Muscle layer of duodenum (tissue), 2 donors: ENCODE measurements around the gene EIF1AY.

Experiments used
- H3K27ac ChIP-seq: one replicate; pipeline ENCODE4 v1.7.0; 2013; ENCODE audit warnings: mild to moderate bottlenecking, low read length
- H3K27me3 ChIP-seq: one replicate; pipeline ENCODE4 v1.7.0; 2013; ENCODE audit warnings: low read depth, mild to moderate bottlenecking, control low read depth, low read length
- H3K36me3 ChIP-seq, 2 donors: one replicate each; pipeline ENCODE4 v1.7.0; 2013; ENCODE audit warnings: low read length in 2 of 2, control low read depth in 1 of 2, mild to moderate bottlenecking in 1 of 2; ENCODE audit not compliant: insufficient read depth in 2 of 2, control insufficient read depth in 1 of 2
- H3K4me1 ChIP-seq, 2 donors: one replicate each; pipeline ENCODE4 v1.7.0; 2013; ENCODE audit warnings: low read length in 2 of 2, mild to moderate bottlenecking in 2 of 2, control low read depth in 1 of 2, moderate library complexity in 1 of 2; ENCODE audit not compliant: insufficient read depth in 2 of 2, control insufficient read depth in 1 of 2
- H3K4me3 ChIP-seq, 2 donors: one replicate each; pipeline ENCODE4 v1.7.0; 2013; ENCODE audit warnings: low read length in 2 of 2, low read depth in 1 of 2, mild to moderate bottlenecking in 1 of 2
- H3K9me3 ChIP-seq, 2 donors: one replicate each; pipeline ENCODE4 v1.7.0; 2013; ENCODE audit warnings: low read length in 2 of 2, control low read depth in 1 of 2, mild to moderate bottlenecking in 1 of 2; ENCODE audit not compliant: control insufficient read depth in 1 of 2
- donor health status: healthy.

EIF1AY gene

DNA sequence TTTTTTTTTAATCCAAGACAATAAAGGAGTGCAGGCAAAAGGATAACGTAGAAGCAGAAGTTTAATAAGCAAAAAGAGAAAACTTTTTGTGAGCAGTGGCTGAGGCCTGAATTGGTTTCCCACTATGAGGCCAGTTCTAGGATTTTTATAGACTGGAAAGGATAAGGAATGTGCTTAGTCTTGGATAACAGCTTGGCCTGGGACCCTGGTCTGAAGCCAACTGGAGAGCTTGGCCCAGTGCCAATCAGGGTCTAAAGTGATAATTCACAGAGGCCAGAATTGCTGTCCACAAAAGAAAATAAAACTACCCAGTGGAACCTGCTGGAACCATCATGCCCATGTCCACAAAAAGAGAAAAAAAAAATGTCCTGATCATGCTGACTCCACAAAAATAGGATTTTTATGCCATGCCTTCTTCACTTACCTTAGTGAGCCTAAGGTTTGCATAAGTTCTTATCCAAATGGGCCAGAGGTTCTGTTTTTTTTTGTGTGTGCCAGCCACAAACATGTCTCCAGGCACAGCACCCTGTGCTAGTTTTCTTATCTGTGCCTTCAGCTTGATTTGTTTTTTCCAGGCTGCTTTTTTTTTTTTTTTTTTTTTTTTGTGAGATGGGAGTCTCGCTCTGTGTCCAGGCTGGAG, 15.6 kb upstream of the EIF1AY start:
- Histone ChIP-seq H3K4me3 (no peak overlapping the region), H3K27ac (no peak overlapping the region), H3K36me3 (no peaks in the 10 kb centered on the region), H3K9me3 (no peaks in the 10 kb centered on the region), H3K4me1 (peaks cover 0 to 3% of the 10 kb centered on the region in 2 donors), H3K27me3 (no peaks in the 10 kb centered on the region)

DNA sequence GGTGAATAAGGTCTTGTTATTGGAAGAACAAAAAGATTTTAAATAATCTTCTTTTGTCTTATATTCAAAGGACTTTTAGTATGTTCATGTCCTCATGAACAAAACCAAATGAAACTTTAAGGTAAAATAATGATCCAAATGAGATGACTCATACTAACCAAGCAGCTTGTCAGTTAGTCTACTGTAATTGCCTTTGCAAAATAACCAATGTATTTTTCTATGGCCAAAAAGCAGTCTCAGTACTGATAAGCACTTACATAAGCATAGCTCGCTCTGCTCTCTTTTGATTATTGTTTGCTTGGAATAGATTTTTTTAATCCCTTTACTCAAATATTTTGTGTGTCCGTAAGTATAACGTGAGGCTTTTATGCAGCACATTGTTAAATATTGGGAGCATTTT, 4.3 kb upstream of the EIF1AY start:
- H3K36me3 ChIP-seq: no peaks in the 10 kb centered on the region
- H3K4me1 ChIP-seq: peaks cover 0 to 5% of the 10 kb centered on the region in 2 donors
- no peaks in the 10 kb centered on the region for H3K9me3 ChIP-seq
- H3K27me3 ChIP-seq: no peaks in the 10 kb centered on the region
- H3K4me3 ChIP-seq: no peak overlapping the region
- no peak overlapping the region for H3K27ac ChIP-seq

DNA sequence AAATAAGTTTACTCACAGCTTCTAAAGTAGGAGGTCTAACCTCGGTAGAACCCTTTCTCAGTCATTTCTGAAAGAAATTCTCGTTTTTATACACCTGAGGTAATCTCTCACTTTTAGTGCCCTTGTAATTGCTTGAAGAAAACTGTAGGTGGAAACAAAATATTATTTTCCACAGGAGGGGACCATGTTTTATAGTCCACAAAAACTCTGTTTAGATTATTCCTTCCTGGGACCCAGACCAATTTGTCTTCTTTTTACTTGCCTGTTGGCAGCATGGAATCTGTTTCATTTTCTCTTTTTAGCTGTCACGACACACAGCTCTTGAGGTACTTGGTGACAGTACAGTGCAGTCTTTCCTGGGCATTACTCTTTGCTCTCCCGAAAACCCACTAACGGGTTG, 930 bp downstream of the EIF1AY start:
- no peaks in the 10 kb centered on the region for H3K9me3 ChIP-seq
- H3K27ac ChIP-seq: peak overlapping the region; percentile 96
- no peaks in the 10 kb centered on the region for H3K27me3 ChIP-seq
- H3K36me3 ChIP-seq: no peaks in the 10 kb centered on the region
- H3K4me3 ChIP-seq: peak overlapping the region; percentile 70 to 93
- peaks cover 0 to 9% of the 10 kb centered on the region in 2 donors for H3K4me1 ChIP-seq

DNA sequence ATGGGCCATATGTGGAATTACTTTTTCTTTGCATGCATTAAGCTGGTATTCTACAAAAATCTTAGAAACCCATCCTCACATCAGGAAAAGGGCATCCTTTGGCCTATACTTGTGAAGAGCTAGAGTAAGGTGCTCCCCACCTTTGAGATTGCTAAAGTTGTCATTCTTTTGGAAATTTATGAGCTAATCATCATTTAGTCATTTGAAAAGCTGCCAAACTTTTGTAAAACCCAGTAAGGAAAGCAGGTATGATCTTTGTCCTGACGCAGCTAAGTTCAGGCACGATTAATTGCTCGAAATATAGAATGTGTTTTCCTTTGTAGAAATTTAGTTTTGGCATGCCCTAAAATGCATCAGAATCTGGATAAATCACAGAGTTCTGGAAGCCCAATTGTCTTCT, 2.6 kb downstream of the EIF1AY start:
- Histone ChIP-seq H3K27me3 (no peaks in the 10 kb centered on the region), H3K4me3 (no peak overlapping the region), H3K9me3 (no peaks in the 10 kb centered on the region), H3K4me1 (peaks cover 0 to 9% of the 10 kb centered on the region in 2 donors), H3K36me3 (peaks cover 0 to 4% of the 10 kb centered on the region in 2 donors), H3K27ac (no peak overlapping the region)

DNA sequence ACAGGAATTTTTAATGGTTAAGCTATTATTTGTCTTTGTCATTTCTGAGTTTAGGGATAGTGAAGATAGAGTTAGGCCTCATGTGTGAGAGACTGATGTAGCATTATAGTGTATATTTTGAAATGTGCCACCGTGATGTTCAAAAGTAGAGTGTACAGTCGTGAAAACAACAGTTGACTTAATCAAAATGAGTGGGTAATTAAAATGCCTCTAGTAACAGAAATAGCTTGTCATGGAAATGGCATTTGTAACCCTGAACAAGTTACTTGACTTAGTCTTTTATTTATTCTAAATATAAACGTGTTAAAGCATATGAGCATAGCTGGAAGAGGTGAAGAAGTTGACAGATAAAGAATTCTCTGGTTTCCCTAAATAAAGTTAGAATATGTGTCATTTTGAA, 6.1 kb downstream of the EIF1AY start:
- H3K4me3 ChIP-seq: no peak overlapping the region
- H3K27ac ChIP-seq: no peak overlapping the region
- H3K4me1 ChIP-seq: peaks cover 0 to 4% of the 10 kb centered on the region in 2 donors
- no peaks in the 10 kb centered on the region for H3K27me3 ChIP-seq
- H3K36me3 ChIP-seq: peaks cover 0 to 4% of the 10 kb centered on the region in 2 donors
- no peaks in the 10 kb centered on the region for H3K9me3 ChIP-seq

DNA sequence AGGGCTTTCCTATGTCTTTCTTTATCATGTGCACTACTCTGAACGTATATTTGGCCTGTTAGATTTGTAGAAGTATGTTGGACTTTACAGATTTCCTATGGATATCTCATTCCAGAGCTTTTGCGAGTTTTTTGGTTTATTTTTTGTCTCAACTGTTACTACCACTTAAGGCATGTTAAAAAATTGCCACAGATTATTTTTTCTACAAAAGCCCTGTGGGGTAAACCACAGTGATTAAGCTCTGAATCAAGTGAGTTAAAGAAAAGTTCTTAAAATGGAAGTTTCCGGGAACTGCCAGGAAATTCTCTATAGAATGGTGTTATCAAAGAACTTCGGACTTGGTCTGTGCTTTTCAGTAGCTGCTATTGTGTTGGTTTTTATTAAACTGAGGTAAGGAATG, 10.6 kb downstream of the EIF1AY start:
- Histone ChIP-seq H3K36me3 (peaks cover 3 to 4% of the 10 kb centered on the region in 2 donors), H3K27me3 (no peaks in the 10 kb centered on the region), H3K27ac (no peak overlapping the region)

More for the DNA sequence above, 10.6 kb downstream of the EIF1AY start:
- no peak overlapping the region for H3K4me3 ChIP-seq
- H3K9me3 ChIP-seq: no peaks in the 10 kb centered on the region
- no peaks in the 10 kb centered on the region for H3K4me1 ChIP-seq
